ENCODE results near the gene ARHGAP44.

DNA sequence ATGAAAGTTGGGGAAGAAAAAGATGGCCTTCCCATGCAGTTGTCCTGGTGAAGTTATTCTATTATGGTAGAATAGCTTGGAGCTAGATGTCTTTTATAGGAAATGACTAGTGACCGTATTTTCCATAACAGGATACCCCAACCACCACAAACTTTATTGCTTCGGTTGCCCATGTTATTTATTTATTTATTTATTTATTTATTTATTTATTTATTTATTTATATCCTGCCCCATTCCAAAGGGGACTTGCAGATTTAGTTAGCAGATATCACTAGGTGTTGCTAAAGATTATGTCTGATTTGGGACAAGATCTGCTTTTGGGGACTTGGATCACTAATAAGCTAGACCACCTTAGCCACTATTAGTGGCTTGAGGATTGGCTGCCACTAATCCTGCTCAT lies 68.3 kb downstream of the ARHGAP44 start:
- TF ChIP-seq L3MBTL2 (conservative IDR thresholded peaks at IDR 0.05) (no peak), SUZ12 (IDR thresholded peaks at IDR 0.05) (no peak), ZNF384 (IDR thresholded peaks at IDR 0.05) (no peak), FOXM1 (IDR thresholded peaks at IDR 0.05; ENCODE audit: borderline replicate concordance) (no peak), SP1 (IDR thresholded peaks at IDR 0.05) (no peak), FOXA1 (IDR thresholded peaks at IDR 0.05) (no peak), LEF1 (IDR thresholded peaks at IDR 0.05; ENCODE audit: borderline replicate concordance) (no peak), ARNT (IDR thresholded peaks at IDR 0.05) (no peak), BHLHE40 (IDR thresholded peaks at IDR 0.05; ENCODE audit: borderline replicate concordance) (no peak), ELF4 (IDR thresholded peaks at IDR 0.05) (no peak), CTBP1 (IDR thresholded peaks at IDR 0.05; ENCODE audit: borderline replicate concordance) (no peak), FOXK2 (IDR thresholded peaks at IDR 0.05) (no peak), HDGF (IDR thresholded peaks at IDR 0.05; ENCODE audit: borderline replicate concordance) (no peak)

All from HEK293T (cell line).